HG03521 (cell line): Measurements from ENCODE around the gene THYN1.

ENCODE experiments used
- ATAC-seq: cut with Tn5 transposase; IDR thresholded peaks from one replicate; pipeline ENCODE4 v1.9.1; 2021; ENCODE audit warnings: mild to moderate bottlenecking, moderate library complexity; ENCODE audit not compliant: unreplicated experiment

THYN1 gene

GRCh38 chr11:134252346-134253187, 585 bp downstream of the THYN1 start:
- peak; percentile 10 for ATAC-seq

- ATAC-seq = no peak
Measured at GRCh38 chr11:134250675-134251074, 2.5 kb downstream of the THYN1 start.

DNA sequence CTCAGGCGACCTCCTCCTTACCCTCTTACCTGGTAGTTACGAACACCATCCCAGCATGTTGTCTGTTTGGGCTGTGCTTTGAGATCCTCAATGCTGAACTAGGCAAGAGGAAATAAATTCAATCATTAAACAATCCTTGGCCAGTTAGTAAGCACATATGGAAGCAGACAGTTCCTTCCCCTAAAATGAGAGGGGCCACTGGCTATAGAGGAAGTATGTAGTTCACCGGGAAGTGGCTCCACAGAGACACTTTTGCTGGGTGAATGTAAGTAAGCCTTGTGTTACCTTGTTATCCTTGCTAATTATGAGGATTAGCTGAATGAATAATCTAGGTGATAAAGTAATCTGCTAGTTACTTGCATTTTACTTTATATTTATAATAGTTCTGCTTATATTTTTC, 2.9 kb downstream of the THYN1 start:
- ATAC-seq = no peak

- no peak for ATAC-seq
Measured at GRCh38 chr11:134248910-134249480, 4.2 kb downstream of the THYN1 start.

DNA sequence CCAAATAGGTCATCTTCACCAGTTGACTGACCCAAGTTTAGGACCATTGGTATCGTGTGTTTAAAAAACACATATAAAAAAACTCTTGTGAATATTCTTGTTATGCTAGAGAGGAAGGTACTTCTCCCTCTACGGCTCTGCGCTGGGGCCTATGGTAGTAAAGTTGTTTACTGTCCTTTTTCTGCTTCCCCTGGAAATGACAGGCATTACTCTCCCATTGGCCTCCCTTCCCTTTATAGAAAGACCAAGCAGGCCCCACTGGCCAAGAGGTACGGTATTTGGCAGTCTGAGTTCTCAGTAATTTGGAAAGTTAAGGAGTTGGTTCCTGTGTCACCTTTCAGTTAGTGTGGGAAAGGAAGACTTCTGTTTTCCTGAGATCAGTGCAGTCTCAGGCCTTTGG, 6.5 kb downstream of the THYN1 start:
- ATAC-seq = no peak

DNA sequence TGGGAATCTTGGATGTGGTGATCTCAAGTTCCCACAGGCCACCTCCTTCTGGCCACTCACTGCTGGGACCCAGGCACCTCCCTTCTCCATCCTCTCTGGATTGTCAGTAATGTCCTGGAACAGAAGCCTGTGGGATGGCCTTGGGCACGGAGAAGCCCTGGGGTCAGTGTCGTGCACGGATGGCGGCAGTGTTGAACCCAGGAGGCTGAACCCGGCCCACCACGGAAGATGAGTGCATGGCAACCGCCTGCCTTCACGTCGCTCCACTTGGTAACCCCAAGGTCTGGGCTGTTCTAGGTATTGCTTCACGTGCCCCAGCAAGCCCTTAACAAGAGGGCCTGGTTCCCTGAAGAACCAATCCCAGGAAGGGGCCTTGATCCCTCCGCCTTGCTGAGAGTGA, 7.1 kb downstream of the THYN1 start:
- ATAC-seq = no peak

- no peak for ATAC-seq
Measured at GRCh38 chr11:134245434-134245833, 7.7 kb downstream of the THYN1 start.

DNA sequence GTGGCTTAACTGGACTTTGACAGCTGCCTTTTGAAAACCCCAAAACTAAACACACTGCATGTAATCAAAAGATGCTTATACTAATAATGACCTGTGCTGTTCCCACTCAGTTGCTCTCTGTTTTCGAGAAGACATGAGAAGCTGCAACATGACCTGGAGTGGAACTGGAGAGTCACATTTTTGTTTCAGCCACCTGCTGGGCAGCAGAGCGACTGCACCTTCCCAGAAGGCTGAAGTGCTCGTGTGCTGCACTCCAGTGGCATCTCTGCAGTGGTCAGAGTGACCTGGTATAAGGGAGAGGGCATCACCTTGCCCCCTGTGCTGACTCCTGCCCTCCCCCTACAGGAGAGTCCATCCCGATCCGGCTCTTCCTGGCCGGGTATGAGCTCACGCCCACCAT, 8.6 kb downstream of the THYN1 start:
- ATAC-seq = peak; percentile 76

DNA sequence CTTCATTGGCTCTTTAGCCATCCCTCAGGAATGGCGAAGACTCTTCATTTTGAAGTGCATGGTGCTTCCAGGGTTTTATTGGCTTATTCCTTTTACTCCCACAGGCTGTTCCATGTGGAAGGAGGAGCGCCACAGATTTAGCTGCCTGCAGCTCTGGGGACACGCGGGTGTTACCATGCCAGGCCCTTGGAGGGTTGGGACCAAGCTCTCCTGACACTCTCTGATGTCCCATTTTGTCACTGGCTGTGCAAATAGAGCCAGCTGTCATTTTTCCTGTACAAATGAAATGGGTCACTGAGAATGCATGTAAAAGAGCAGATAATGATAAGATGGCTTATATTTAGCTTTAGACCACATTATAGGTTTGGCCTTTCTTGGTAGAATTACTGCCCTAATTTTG, 9.2 kb downstream of the THYN1 start:
- no peak for ATAC-seq

DNA sequence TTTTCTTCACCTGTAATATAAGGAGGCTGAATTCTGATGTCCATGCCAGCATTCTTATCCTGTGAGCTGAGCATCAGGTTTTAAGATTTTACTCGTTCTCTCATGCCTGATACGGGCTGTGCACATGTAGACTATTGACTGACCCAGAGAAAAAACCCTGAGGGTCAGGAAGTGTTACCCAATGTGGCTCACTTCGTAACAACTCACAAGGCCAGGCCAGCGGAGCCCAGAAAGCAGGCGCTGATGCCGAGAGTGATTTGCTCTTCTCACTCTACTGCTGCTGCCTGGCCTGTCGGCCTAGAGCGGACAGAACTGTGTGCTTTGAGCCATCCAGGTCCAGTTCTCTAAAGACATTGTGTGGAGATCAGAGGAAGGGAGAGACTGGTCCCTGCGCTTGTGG, 10.8 kb downstream of the THYN1 start:
- ATAC-seq = no peak

- ATAC-seq = no peak
Measured at GRCh38 chr11:134240592-134240991, 12.6 kb downstream of the THYN1 start.

GRCh38 chr11:134238956-134239355, 14.2 kb downstream of the THYN1 start:
- ATAC-seq = no peak

- no peak for ATAC-seq
Measured at GRCh38 chr11:134237557-134237922, 15.6 kb downstream of the THYN1 start.

GRCh38 chr11:134236834-134237556, 16.2 kb downstream of the THYN1 start:
- ATAC-seq = no peak

GRCh38 chr11:134235399-134235798, 17.8 kb downstream of the THYN1 start:
- ATAC-seq = no peak

- no peak for ATAC-seq
Measured at GRCh38 chr11:134233729-134234179, 19.4 kb downstream of the THYN1 start.

GRCh38 chr11:134231958-134232659, 21.0 kb downstream of the THYN1 start:
- no peak for ATAC-seq

GRCh38 chr11:134230339-134230738, 22.8 kb downstream of the THYN1 start:
- no peak for ATAC-seq

- ATAC-seq = no peak
Measured at GRCh38 chr11:134229126-134229790, 23.9 kb downstream of the THYN1 start.

DNA sequence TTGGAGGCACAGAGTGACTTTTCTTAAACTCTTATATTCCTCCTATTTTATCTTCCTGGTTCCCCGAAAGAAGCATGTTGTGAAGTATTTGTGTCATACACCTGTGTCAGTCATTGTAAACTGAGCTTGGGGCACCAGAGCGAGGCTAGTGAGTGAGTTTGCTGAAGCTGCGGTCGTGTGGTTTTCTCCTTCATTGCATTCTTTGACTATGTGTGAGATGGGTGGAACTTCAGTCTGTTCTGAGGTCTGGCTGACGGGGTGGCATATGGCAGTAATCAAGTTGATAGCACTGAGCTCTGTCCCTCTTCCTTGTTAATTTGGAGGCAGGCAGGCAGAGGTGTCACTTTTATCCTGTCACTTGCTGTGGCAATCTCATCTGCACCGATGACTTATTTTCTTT, 24.5 kb downstream of the THYN1 start:
- ATAC-seq = peak; percentile 41

GRCh38 chr11:134226806-134227325, 26.3 kb downstream of the THYN1 start:
- ATAC-seq = no peak
